ENCODE data around the gene MOBP.

Gene MOBP

GRCh38 chr3:39540162-39540921 lies 72.9 kb downstream of the MOBP start:
- H3K27ac ChIP-seq (ENCODE audit: extremely low read depth, low read depth, low read length), result no peak overlapping the region
- no peak overlapping the region for H3K4me3 ChIP-seq (ENCODE audit: low read depth, low read length)
- ChIA-PET CTCF (interaction anchor here (0.6 to 2.7 kb wide), 6 partner anchors 9 to 641 kb away, joined by 3 to 9 read pairs (median 4); no protein-coding TSS in a partner anchor), POLR2A (no interaction called here)
- no peaks in the 10 kb centered on the region for H3K9me3 ChIP-seq (ENCODE audit: control insufficient read depth, insufficient read depth, low read depth, low read length)
- TF ChIP-seq TCF7L2 (IDR thresholded peaks at IDR 0.05; ENCODE audit: borderline replicate concordance, low read depth, low read length), result no peak
- TF ChIP-seq ZNF155 (tag by site-specific recombination; IDR thresholded peaks at IDR 0.05), result no peak
- no peak for TF ChIP-seq ZNF354C (tag by site-specific recombination; IDR thresholded peaks at IDR 0.05; ENCODE audit: borderline replicate concordance, low read depth)
- TF ChIP-seq ZXDB (tag by site-specific recombination; IDR thresholded peaks at IDR 0.05), result no peak
- TF ChIP-seq, protein P1, sequence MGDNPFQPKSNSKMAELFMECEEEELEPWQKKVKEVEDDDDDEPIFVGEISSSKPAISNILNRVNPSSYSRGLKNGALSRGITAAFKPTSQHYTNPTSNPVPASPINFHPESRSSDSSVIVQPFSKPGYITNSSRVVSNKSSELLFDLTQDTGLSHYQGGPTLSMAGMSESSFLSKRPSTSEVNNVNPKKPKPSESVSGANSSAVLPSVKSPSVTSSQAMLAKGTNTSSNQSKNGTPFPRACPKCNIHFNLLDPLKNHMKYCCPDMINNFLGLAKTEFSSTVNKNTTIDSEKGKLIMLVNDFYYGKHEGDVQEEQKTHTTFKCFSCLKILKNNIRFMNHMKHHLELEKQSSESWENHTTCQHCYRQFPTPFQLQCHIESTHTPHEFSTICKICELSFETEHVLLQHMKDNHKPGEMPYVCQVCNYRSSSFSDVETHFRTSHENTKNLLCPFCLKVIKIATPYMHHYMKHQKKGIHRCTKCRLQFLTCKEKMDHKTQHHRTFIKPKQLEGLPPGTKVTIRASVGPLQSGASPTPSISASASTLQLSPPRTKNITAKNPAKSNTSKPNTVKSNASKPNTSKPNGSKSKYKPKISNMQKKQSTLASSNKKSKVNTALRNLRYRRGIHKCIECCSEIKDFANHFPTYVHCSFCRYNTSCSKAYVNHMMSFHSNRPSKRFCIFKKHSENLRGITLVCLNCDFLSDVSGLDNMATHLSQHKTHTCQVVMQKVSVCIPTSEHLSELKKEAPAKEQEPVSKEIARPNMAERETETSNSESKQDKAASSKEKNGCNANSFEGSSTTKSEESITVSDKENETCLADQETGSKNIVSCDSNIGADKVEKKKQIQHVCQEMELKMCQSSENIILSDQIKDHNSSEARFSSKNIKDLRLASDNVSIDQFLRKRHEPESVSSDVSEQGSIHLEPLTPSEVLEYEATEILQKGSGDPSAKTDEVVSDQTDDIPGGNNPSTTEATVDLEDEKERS (tag by site-specific recombination; IDR thresholded peaks at IDR 0.05), result no peak
- H3K4me1 ChIP-seq (ENCODE audit: control insufficient read depth, insufficient read depth, low read length), result no peaks in the 10 kb centered on the region
- no peaks in the 10 kb centered on the region for H3K36me3 ChIP-seq (ENCODE audit: control insufficient read depth in 2 of 2, insufficient read depth in 1 of 2, low read length in 2 of 2)

GRCh38 chr3:39541442-39541841 lies 74.0 kb downstream of the MOBP start:
- TF ChIP-seq ZSCAN30 (tag by site-specific recombination; IDR thresholded peaks at IDR 0.05) (no peak), WT1 (tag by site-specific recombination; IDR thresholded peaks at IDR 0.05) (no peak), ZNF10 (tag by site-specific recombination; IDR thresholded peaks at IDR 0.05) (peak; percentile 92)
- TF ChIP-seq, protein P2, sequence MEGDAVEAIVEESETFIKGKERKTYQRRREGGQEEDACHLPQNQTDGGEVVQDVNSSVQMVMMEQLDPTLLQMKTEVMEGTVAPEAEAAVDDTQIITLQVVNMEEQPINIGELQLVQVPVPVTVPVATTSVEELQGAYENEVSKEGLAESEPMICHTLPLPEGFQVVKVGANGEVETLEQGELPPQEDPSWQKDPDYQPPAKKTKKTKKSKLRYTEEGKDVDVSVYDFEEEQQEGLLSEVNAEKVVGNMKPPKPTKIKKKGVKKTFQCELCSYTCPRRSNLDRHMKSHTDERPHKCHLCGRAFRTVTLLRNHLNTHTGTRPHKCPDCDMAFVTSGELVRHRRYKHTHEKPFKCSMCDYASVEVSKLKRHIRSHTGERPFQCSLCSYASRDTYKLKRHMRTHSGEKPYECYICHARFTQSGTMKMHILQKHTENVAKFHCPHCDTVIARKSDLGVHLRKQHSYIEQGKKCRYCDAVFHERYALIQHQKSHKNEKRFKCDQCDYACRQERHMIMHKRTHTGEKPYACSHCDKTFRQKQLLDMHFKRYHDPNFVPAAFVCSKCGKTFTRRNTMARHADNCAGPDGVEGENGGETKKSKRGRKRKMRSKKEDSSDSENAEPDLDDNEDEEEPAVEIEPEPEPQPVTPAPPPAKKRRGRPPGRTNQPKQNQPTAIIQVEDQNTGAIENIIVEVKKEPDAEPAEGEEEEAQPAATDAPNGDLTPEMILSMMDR (tag by site-specific recombination; IDR thresholded peaks at IDR 0.05), result no peak
- ChIA-PET CTCF (interaction anchor here (0.6 to 2.7 kb wide), 9 partner anchors 10 to 646 kb away, joined by 3 to 14 read pairs (median 3); no protein-coding TSS in a partner anchor), POLR2A (no interaction called here)

GRCh38 chr3:39541917-39542329 lies 74.4 kb downstream of the MOBP start:
- Histone ChIP-seq H3K4me1 (ENCODE audit: control insufficient read depth, insufficient read depth, low read length) (no peaks in the 10 kb centered on the region), H3K4me3 (ENCODE audit: low read depth, low read length) (no peak overlapping the region), H3K36me3 (ENCODE audit: control insufficient read depth in 2 of 2, insufficient read depth in 1 of 2, low read length in 2 of 2) (no peaks in the 10 kb centered on the region), H3K9me3 (ENCODE audit: control insufficient read depth, insufficient read depth, low read depth, low read length) (no peaks in the 10 kb centered on the region), H3K27ac (ENCODE audit: extremely low read depth, low read depth, low read length) (no peak overlapping the region)
- ChIA-PET POLR2A (no interaction called here), CTCF (interaction anchor here (0.6 to 2.7 kb wide), 10 partner anchors 10 to 645 kb away, joined by 3 to 14 read pairs (median 4); no protein-coding TSS in a partner anchor)
- TF ChIP-seq PRDM6 (tag by site-specific recombination; IDR thresholded peaks at IDR 0.05) (peak; percentile 47), ZNF530 (tag by site-specific recombination; IDR thresholded peaks at IDR 0.05; ENCODE audit: low read depth) (no peak), ZNF324 (tag by site-specific recombination; IDR thresholded peaks at IDR 0.05) (no peak), ZNF341 (tag by site-specific recombination; IDR thresholded peaks at IDR 0.05; ENCODE audit: low read depth) (no peak), ZNF654 (tag by site-specific recombination; IDR thresholded peaks at IDR 0.05; ENCODE audit: low read depth) (peak; percentile 46), ZNF404 (tag by site-specific recombination; IDR thresholded peaks at IDR 0.05) (no peak), FEZF1 (tag by site-specific recombination; IDR thresholded peaks at IDR 0.05) (peak; percentile 52), ZEB2 (tag by site-specific recombination; IDR thresholded peaks at IDR 0.05) (no peak), ZNF473 (tag by site-specific recombination; IDR thresholded peaks at IDR 0.05) (no peak), ZBTB20 (tag by site-specific recombination; IDR thresholded peaks at IDR 0.05) (no peak), INSM2 (tag by site-specific recombination; IDR thresholded peaks at IDR 0.05) (no peak), KLF1 (tag by site-specific recombination; IDR thresholded peaks at IDR 0.05) (no peak), ZBTB7A (tag by site-specific recombination; IDR thresholded peaks at IDR 0.05; ENCODE audit: low read depth) (no peak), ZNF830 (tag by site-specific recombination; IDR thresholded peaks at IDR 0.05; ENCODE audit: low read depth) (no peak)

More at GRCh38 chr3:39541442-39541841, 74.0 kb downstream of the MOBP start:
- Histone ChIP-seq H3K27ac (ENCODE audit: extremely low read depth, low read depth, low read length) (no peak overlapping the region), H3K4me1 (ENCODE audit: control insufficient read depth, insufficient read depth, low read length) (no peaks in the 10 kb centered on the region), H3K4me3 (ENCODE audit: low read depth, low read length) (no peak overlapping the region), H3K36me3 (ENCODE audit: control insufficient read depth in 2 of 2, insufficient read depth in 1 of 2, low read length in 2 of 2) (no peaks in the 10 kb centered on the region), H3K9me3 (ENCODE audit: control insufficient read depth, insufficient read depth, low read depth, low read length) (no peaks in the 10 kb centered on the region)

Measured in HEK293 (cell line).